Naive thymus-derived CD4-positive, alpha-beta T cell (primary cell): ENCODE measurements around the gene INPP5A. TPM values are rescaled to one million over a fixed set of nuclear protein-coding genes. Genes with fewer than 3 reads are reported as not detected.

Source experiments
- ATAC-seq: fragments of 150-1000 bp; cut with Tn5 transposase; 2 replicates; pipeline ENCODE4 v1.10.0; 2021; ENCODE audit warnings: mild to moderate bottlenecking, moderate library complexity
- CTCF ChIA-PET: fragments of 350-600 bp; sonication (Branson Sonifier 250); formaldehyde crosslinking; loops from one replicate; lab custom pipeline; 2021; ENCODE audit warnings: antibody characterized with exemption; lab: Charles Lee
- POLR2A ChIA-PET: fragments of 350-600 bp; sonication (Branson Sonifier 250); formaldehyde crosslinking; loops from one replicate; lab custom pipeline; 2021; ENCODE audit warnings: antibody characterized with exemption, inconsistent platforms; lab: Charles Lee
- DNase-seq, 9 donors: peaks; one replicate each; pipeline versions ENCODE4 v3.0.0 to v3.0.0-alpha.2; 2020 to 2022; ENCODE audit warnings: mixed read lengths in 1 of 9
- H3K27ac ChIP-seq: one replicate; pipeline ENCODE4 v1.7.0; 2013; ENCODE audit warnings: mild to moderate bottlenecking, low read depth, low read length, moderate library complexity
- H3K27me3 ChIP-seq, 2 donors: one replicate each; pipeline ENCODE4 v1.7.0; 2013; ENCODE audit warnings: low read length in 2 of 2, mild to moderate bottlenecking in 2 of 2, moderate library complexity in 2 of 2; ENCODE audit not compliant: control insufficient read depth in 2 of 2, insufficient read depth in 2 of 2
- H3K36me3 ChIP-seq, 3 experiments: 1 replicate in 2 of 3; 2 replicates in 1 of 3; pipeline ENCODE4 v1.7.0; 2013; ENCODE audit warnings: low read length in 3 of 3, mild to moderate bottlenecking in 3 of 3, moderate library complexity in 1 of 3; ENCODE audit not compliant: insufficient read depth in 3 of 3, control insufficient read depth in 2 of 3
- H3K4me1 ChIP-seq, 2 donors: one replicate each; pipeline ENCODE4 v1.7.0; 2013; ENCODE audit warnings: low read length in 2 of 2, mild to moderate bottlenecking in 2 of 2, moderate library complexity in 1 of 2; ENCODE audit not compliant: control insufficient read depth in 2 of 2, insufficient read depth in 2 of 2
- H3K4me3 ChIP-seq: 2 replicates; pipeline ENCODE4 v1.7.0; 2013; ENCODE audit warnings: mild to moderate bottlenecking, low read length
- H3K9me3 ChIP-seq, 3 experiments: 1 replicate in 2 of 3; 2 replicates in 1 of 3; pipeline ENCODE4 v1.7.0; 2013; ENCODE audit warnings: low read length in 3 of 3; ENCODE audit not compliant: control insufficient read depth in 2 of 3
- H3K27ac Mint-ChIP-seq, 9 donors: one replicate each; pipeline ENCODE4 v1.8.0; 2020 to 2022; ENCODE audit warnings: mixed read lengths in 9 of 9, mild to moderate bottlenecking in 8 of 9, moderate library complexity in 5 of 9, inconsistent platforms in 2 of 9
- H3K27me3 Mint-ChIP-seq, 5 donors: one replicate each; pipeline ENCODE4 v1.8.0; 2021 to 2022; ENCODE audit warnings: mixed read lengths in 5 of 5, mild to moderate bottlenecking in 1 of 5
- H3K36me3 Mint-ChIP-seq, 5 donors: one replicate each; pipeline ENCODE4 v1.8.0; 2020 to 2022; ENCODE audit warnings: mixed read lengths in 5 of 5, mild to moderate bottlenecking in 3 of 5, inconsistent platforms in 1 of 5
- H3K4me1 Mint-ChIP-seq, 7 donors: one replicate each; pipeline ENCODE4 v1.8.0; 2020 to 2022; ENCODE audit warnings: mixed read lengths in 7 of 7, mild to moderate bottlenecking in 3 of 7, inconsistent platforms in 1 of 7
- H3K4me3 Mint-ChIP-seq, 10 donors: one replicate each; pipeline ENCODE4 v1.8.0; 2020 to 2022; ENCODE audit warnings: mild to moderate bottlenecking in 10 of 10, mixed read lengths in 10 of 10, moderate library complexity in 6 of 10, inconsistent platforms in 2 of 10
- H3K9me3 Mint-ChIP-seq, 11 donors: one replicate each; pipeline ENCODE4 v1.8.0; 2020 to 2022; ENCODE audit warnings: mixed read lengths in 11 of 11, mild to moderate bottlenecking in 4 of 11, inconsistent platforms in 1 of 11, moderate library complexity in 1 of 11
- intact Hi-C, 2 donors: fragments of 100-400 bp; cut with micrococcal nuclease; formaldehyde crosslinking; loops; one replicate each; pipeline ENCODE4 v1.15.1; 2023
- polyA plus RNA-seq, 2 donors: library from polyadenylated mRNA; unstranded; fragments of 300-500 nt; fragmentation: Illumina TruSeq; gene quantifications; one replicate each; pipeline ENCODE4 v1.2.3, GENCODE V29; 2021
- total RNA-seq, 6 experiments: library from RNA in 5 of 6; stranded (reverse) in 5 of 6; gene quantifications; 1 replicate in 5 of 6; 2 replicates in 1 of 6; pipeline ENCODE4 v1.2.3 and lab custom pipeline; 2021 to 2026

INPP5A gene
- total and polyA plus RNA-seq, 7 experiments from 2014 or later, result 0.97 to 30.7 (median 25.0) TPM

- peaks cover 0 to 5% of the 10 kb centered on the region in 2 donors for H3K4me1 ChIP-seq
- intact Hi-C loops, result no loop called here
- H3K27me3 ChIP-seq, result no peaks in the 10 kb centered on the region
- ChIA-PET CTCF (interaction anchor here (0.9 to 1.8 kb wide), 2 partner anchors 9 to 97 kb away, joined by 3 to 4 read pairs; no protein-coding TSS in a partner anchor), POLR2A (interaction anchor here (0.7 kb wide), 1 partner anchor 8 kb away, joined by 3 read pairs; no protein-coding TSS in a partner anchor)
- no peaks in the 10 kb centered on the region for H3K9me3 Mint-ChIP-seq
- H3K36me3 ChIP-seq, result no peaks in the 10 kb centered on the region
- H3K27me3 Mint-ChIP-seq, result peaks cover 0 to 3% (median 0%) of the 10 kb centered on the region in 5 donors
- H3K27ac ChIP-seq, result no peak overlapping the region
- peaks cover 27 to 55% (median 47%) of the 10 kb centered on the region in 7 donors for H3K4me1 Mint-ChIP-seq
- H3K4me3 ChIP-seq, result no peak overlapping the region
- no peak for ATAC-seq
- H3K27ac Mint-ChIP-seq, result peak overlapping the region in 1 of 9 donors; percentile 45
- H3K36me3 Mint-ChIP-seq, result no peaks in the 10 kb centered on the region
- no peak for DNase-seq
- H3K4me3 Mint-ChIP-seq, result no peak overlapping the region
- no peaks in the 10 kb centered on the region for H3K9me3 ChIP-seq
Observed at GRCh38 chr10:132632851-132633684, 95.5 kb downstream of the INPP5A start.

- peaks cover 0 to 5% (median 0%) of the 10 kb centered on the region in 5 donors for H3K27me3 Mint-ChIP-seq
- H3K9me3 Mint-ChIP-seq, result no peaks in the 10 kb centered on the region
- H3K4me1 ChIP-seq, result no peaks in the 10 kb centered on the region
- H3K27ac ChIP-seq, result no peak overlapping the region
- H3K36me3 Mint-ChIP-seq, result peaks cover 0 to 3% (median 0%) of the 10 kb centered on the region in 5 donors
- ChIA-PET CTCF (interaction anchor here (0.8 to 1.0 kb wide), 2 partner anchors 20 to 175 kb away, joined by 3 to 5 read pairs; no protein-coding TSS in a partner anchor), POLR2A (no interaction called here)
- ATAC-seq (no peak), DNase-seq (no peak)
- no peaks in the 10 kb centered on the region for H3K9me3 ChIP-seq
- no peak overlapping the region for H3K4me3 ChIP-seq
- no peaks in the 10 kb centered on the region for H3K27me3 ChIP-seq
- peaks cover 28 to 49% (median 44%) of the 10 kb centered on the region in 7 donors for H3K4me1 Mint-ChIP-seq
- H3K36me3 ChIP-seq, result no peaks in the 10 kb centered on the region
- no peak overlapping the region for H3K4me3 Mint-ChIP-seq
- intact Hi-C loops, result no loop called here
- peak overlapping the region in 3 of 9 donors; percentile 19 to 83 (median 30) for H3K27ac Mint-ChIP-seq
Observed at GRCh38 chr10:132634241-132634946, 96.8 kb downstream of the INPP5A start.

- Mint-ChIP-seq H3K4me1 (peaks cover 24 to 48% (median 44%) of the 10 kb centered on the region in 7 donors), H3K27ac (peak overlapping the region in 1 of 9 donors; percentile 83), H3K27me3 (peaks cover 0 to 6% (median 0%) of the 10 kb centered on the region in 5 donors), H3K9me3 (no peaks in the 10 kb centered on the region), H3K4me3 (no peak overlapping the region), H3K36me3 (peaks cover 0 to 8% (median 0%) of the 10 kb centered on the region in 5 donors)
- no peak for DNase-seq
- no peaks in the 10 kb centered on the region for H3K36me3 ChIP-seq
- no peaks in the 10 kb centered on the region for H3K4me1 ChIP-seq
- no peak overlapping the region for H3K27ac ChIP-seq
- ATAC-seq, result no peak
- no peaks in the 10 kb centered on the region for H3K9me3 ChIP-seq
- ChIA-PET POLR2A (no interaction called here), CTCF (interaction anchor here (0.8 to 1.3 kb wide), 3 partner anchors 19 to 176 kb away, joined by 3 to 8 read pairs (median 4); no protein-coding TSS in a partner anchor)
- H3K27me3 ChIP-seq, result no peaks in the 10 kb centered on the region
- no peak overlapping the region for H3K4me3 ChIP-seq
- intact Hi-C loops, result loop anchor here in 1 of 2 donors (5.0 kb wide), 3 partner anchors 98 to 413 kb away; partner anchors contain the start of gene INPP5A
Observed at GRCh38 chr10:132634947-132635271, 97.3 kb downstream of the INPP5A start.

- Mint-ChIP-seq H3K4me1 (peaks cover 21 to 56% (median 51%) of the 10 kb centered on the region in 7 donors), H3K4me3 (no peak overlapping the region), H3K27me3 (peaks cover 0 to 6% (median 0%) of the 10 kb centered on the region in 5 donors), H3K36me3 (peaks cover 0 to 17% (median 4%) of the 10 kb centered on the region in 5 donors), H3K27ac (no peak overlapping the region), H3K9me3 (no peaks in the 10 kb centered on the region)
- Histone ChIP-seq H3K27ac (no peak overlapping the region), H3K36me3 (no peaks in the 10 kb centered on the region), H3K4me3 (no peak overlapping the region), H3K27me3 (no peaks in the 10 kb centered on the region), H3K4me1 (no peaks in the 10 kb centered on the region), H3K9me3 (no peaks in the 10 kb centered on the region)
- ATAC-seq, result no peak
- ChIA-PET POLR2A (no interaction called here), CTCF (interaction anchor here (0.6 to 1.3 kb wide), 2 partner anchors 97 to 178 kb away, joined by 4 to 9 read pairs; no protein-coding TSS in a partner anchor)
- no peak for DNase-seq
- intact Hi-C loops, result loop anchor here (2.0 to 5.0 kb wide), 4 partner anchors 99 to 414 kb away; partner anchors contain the start of gene INPP5A (in 1 of the 2)
Observed at GRCh38 chr10:132636358-132636757, 98.8 kb downstream of the INPP5A start.

- Mint-ChIP-seq H3K27ac (peak overlapping the region in 3 of 9 donors; percentile 48 to 80 (median 76)), H3K4me1 (peaks cover 24 to 62% (median 55%) of the 10 kb centered on the region in 7 donors), H3K27me3 (peaks cover 0 to 6% (median 0%) of the 10 kb centered on the region in 5 donors), H3K4me3 (peak overlapping the region in 2 of 10 donors; percentile 11 to 46), H3K36me3 (peaks cover 0 to 20% (median 4%) of the 10 kb centered on the region in 5 donors), H3K9me3 (no peaks in the 10 kb centered on the region)
- DNase-seq, result peak in 6 of 9 donors; percentile 30 to 64 (median 56)
- intact Hi-C loops, result loop anchor here (1.0 to 5.0 kb wide), 8 partner anchors 100 to 415 kb away; partner anchors contain the start of gene INPP5A (in 2 of the 2)
- no peak overlapping the region for H3K4me3 ChIP-seq
- H3K27me3 ChIP-seq, result no peaks in the 10 kb centered on the region
- POLR2A ChIA-PET, result no interaction called here
- no peaks in the 10 kb centered on the region for H3K4me1 ChIP-seq
- CTCF ChIA-PET, result interaction anchor here (2.8 kb wide), 1 partner anchor 178 kb away, joined by 18 read pairs; no protein-coding TSS in a partner anchor
- H3K27ac ChIP-seq, result no peak overlapping the region
- peak; percentile 79 for ATAC-seq
- no peaks in the 10 kb centered on the region for H3K36me3 ChIP-seq
- H3K9me3 ChIP-seq, result no peaks in the 10 kb centered on the region
Observed at GRCh38 chr10:132637477-132638129, 100.0 kb downstream of the INPP5A start.
